Cardiac muscle cell (in vitro differentiated cells and primary cell): ENCODE results near the gene KRTAP9-7. TPM values are rescaled to one million over a fixed set of nuclear protein-coding genes. Genes with fewer than 3 reads are reported as not detected.

Source experiments
- DNase-seq, 2 donors: peaks; one replicate each; pipeline versions ENCODE4 v3.0.0 to v3.0.0-alpha.2; 2010 to 2017; ENCODE audit warnings: low read depth in 1 of 2, low spot score in 1 of 2
- H3K27ac ChIP-seq: fragments of 200-600 bp; sonication (generic); 2 replicates; pipeline ENCODE4 v1.5.1; 2016
- H3K27me3 ChIP-seq: fragments of 200-600 bp; sonication (generic); 2 replicates; pipeline ENCODE4 v1.6.0; 2016; ENCODE audit warnings: control low read depth
- H3K36me3 ChIP-seq: fragments of 200-600 bp; sonication (generic); 2 replicates; pipeline ENCODE4 v1.5.1; 2016; ENCODE audit warnings: control low read depth
- H3K4me1 ChIP-seq: fragments of 200-600 bp; sonication (generic); 2 replicates; pipeline ENCODE4 v1.8.1; 2017; ENCODE audit warnings: low read depth, mild to moderate bottlenecking, mixed run types
- H3K4me3 ChIP-seq: fragments of 200-600 bp; sonication (generic); 2 replicates; pipeline ENCODE4 v1.5.1; 2016; ENCODE audit warnings: mild to moderate bottlenecking
- H3K9me3 ChIP-seq: fragments of 200-600 bp; sonication (generic); 2 replicates; pipeline ENCODE4 v1.5.1; 2017; ENCODE audit warnings: low read depth, mild to moderate bottlenecking, control low read depth
- CTCF ChIP-seq: IDR thresholded peaks from 2 replicates; pipeline ENCODE4 v1.5.1; 2012; ENCODE audit warnings: low read depth, mild to moderate bottlenecking, low read length
- polyA plus RNA-seq: library from polyadenylated mRNA; unstranded; fragments of >200 nt; fragmentation: Nextera tagmentation; extraction: Ambion mirVana; gene quantifications from 2 replicates; pipeline ENCODE4 v1.2.1, GENCODE V29; 2016
- total RNA-seq: library from RNA; depleted of rRNA; stranded (reverse); fragments of >200 nt; gene quantifications from 2 replicates; pipeline ENCODE4 v1.2.3, GENCODE V29; 2016

KRTAP9-7 gene
- total and polyA plus RNA-seq, 2 experiments from 2014 or later, result not detected

- no peaks in the 10 kb centered on the region for H3K27me3 ChIP-seq
- H3K9me3 ChIP-seq, result no peaks in the 10 kb centered on the region
- no peak for DNase-seq
- no peak overlapping the region for H3K4me3 ChIP-seq
- H3K27ac ChIP-seq, result no peak overlapping the region
- no peak for TF ChIP-seq CTCF
- no peaks in the 10 kb centered on the region for H3K36me3 ChIP-seq
- no peaks in the 10 kb centered on the region for H3K4me1 ChIP-seq
These were observed 49.6 kb downstream of the KRTAP9-7 start for GRCh38 chr17:41325126-41325525.

GRCh38 chr17:41325611-41326010, 50.1 kb downstream of the KRTAP9-7 start:
- Histone ChIP-seq H3K27ac (no peak overlapping the region), H3K9me3 (no peaks in the 10 kb centered on the region), H3K4me3 (no peak overlapping the region), H3K36me3 (no peaks in the 10 kb centered on the region), H3K27me3 (no peaks in the 10 kb centered on the region), H3K4me1 (no peaks in the 10 kb centered on the region)
- no peak for DNase-seq
- no peak for TF ChIP-seq CTCF

Other genes starting within 250 kb of the KRTAP9-7 start
Only the 30 nearest of the 41 such genes appear.
- not detected in 2 replicates for gene KRTAP4-7, start 191.5 kb upstream of the KRTAP9-7 start, total RNA-seq
- gene KRTAP4-7, start 191.5 kb upstream of the KRTAP9-7 start, polyA plus RNA-seq, result not detected in 2 replicates
- not detected in 2 replicates for gene KRTAP4-8, start 177.6 kb upstream of the KRTAP9-7 start, total RNA-seq
- gene KRTAP4-8, start 177.6 kb upstream of the KRTAP9-7 start, polyA plus RNA-seq, result not detected in 2 replicates
- gene KRTAP4-16, start 173.5 kb upstream of the KRTAP9-7 start, total RNA-seq, result not detected in 2 replicates
- not detected in 2 replicates for gene KRTAP4-16, start 173.5 kb upstream of the KRTAP9-7 start, polyA plus RNA-seq
- gene KRTAP4-9, start 170.3 kb upstream of the KRTAP9-7 start, total RNA-seq, result not detected in 2 replicates
- not detected in 2 replicates for gene KRTAP4-9, start 170.3 kb upstream of the KRTAP9-7 start, polyA plus RNA-seq
- not detected in 2 replicates for gene KRTAP4-11, start 157.3 kb upstream of the KRTAP9-7 start, total RNA-seq
- gene KRTAP4-11, start 157.3 kb upstream of the KRTAP9-7 start, polyA plus RNA-seq, result not detected in 2 replicates
- gene KRTAP4-12, start 151.5 kb upstream of the KRTAP9-7 start, total RNA-seq, result not detected in 2 replicates
- not detected in 2 replicates for gene KRTAP4-12, start 151.5 kb upstream of the KRTAP9-7 start, polyA plus RNA-seq
- gene KRTAP4-6, start 135.2 kb upstream of the KRTAP9-7 start, total RNA-seq, result not detected in 2 replicates
- gene KRTAP4-6, start 135.2 kb upstream of the KRTAP9-7 start, polyA plus RNA-seq, result not detected in 2 replicates
- not detected in 2 replicates for gene KRTAP4-5, start 125.9 kb upstream of the KRTAP9-7 start, total RNA-seq
- gene KRTAP4-5, start 125.9 kb upstream of the KRTAP9-7 start, polyA plus RNA-seq, result not detected in 2 replicates
- gene KRTAP4-4, start 115.0 kb upstream of the KRTAP9-7 start, total RNA-seq, result not detected in 2 replicates
- not detected in 2 replicates for gene KRTAP4-4, start 115.0 kb upstream of the KRTAP9-7 start, polyA plus RNA-seq
- gene KRTAP4-3, start 107.5 kb upstream of the KRTAP9-7 start, total RNA-seq, result not detected in 2 replicates
- not detected in 2 replicates for gene KRTAP4-3, start 107.5 kb upstream of the KRTAP9-7 start, polyA plus RNA-seq
- gene KRTAP4-2, start 97.5 kb upstream of the KRTAP9-7 start, total RNA-seq, result not detected in 2 replicates
- gene KRTAP4-2, start 97.5 kb upstream of the KRTAP9-7 start, polyA plus RNA-seq, result not detected in 2 replicates
- not detected in 2 replicates for gene KRTAP4-1, start 90.8 kb upstream of the KRTAP9-7 start, total RNA-seq
- gene KRTAP4-1, start 90.8 kb upstream of the KRTAP9-7 start, polyA plus RNA-seq, result not detected in 2 replicates
- not detected in 2 replicates for gene KRTAP9-1, start 85.8 kb upstream of the KRTAP9-7 start, total RNA-seq
- not detected in 2 replicates for gene KRTAP9-1, start 85.8 kb upstream of the KRTAP9-7 start, polyA plus RNA-seq
- gene KRTAP9-2, start 49.0 kb upstream of the KRTAP9-7 start, total RNA-seq, result not detected in 2 replicates
- gene KRTAP9-2, start 49.0 kb upstream of the KRTAP9-7 start, polyA plus RNA-seq, result not detected in 2 replicates
- gene KRTAP9-3, start 43.2 kb upstream of the KRTAP9-7 start, total RNA-seq, result not detected in 2 replicates
- gene KRTAP9-3, start 43.2 kb upstream of the KRTAP9-7 start, polyA plus RNA-seq, result not detected in 2 replicates
- gene KRTAP9-8, start 37.7 kb upstream of the KRTAP9-7 start, total RNA-seq, result not detected in 2 replicates
- not detected in 2 replicates for gene KRTAP9-8, start 37.7 kb upstream of the KRTAP9-7 start, polyA plus RNA-seq
- gene KRTAP9-4, start 26.0 kb upstream of the KRTAP9-7 start, total RNA-seq, result not detected in 2 replicates
- not detected in 2 replicates for gene KRTAP9-4, start 26.0 kb upstream of the KRTAP9-7 start, polyA plus RNA-seq
- gene KRTAP9-9, start 20.3 kb upstream of the KRTAP9-7 start, total RNA-seq, result not detected in 2 replicates
- not detected in 2 replicates for gene KRTAP9-9, start 20.3 kb upstream of the KRTAP9-7 start, polyA plus RNA-seq
- not detected in 2 replicates for gene KRTAP9-6, start 10.3 kb upstream of the KRTAP9-7 start, total RNA-seq
- not detected in 2 replicates for gene KRTAP9-6, start 10.3 kb upstream of the KRTAP9-7 start, polyA plus RNA-seq
- gene KRTAP29-1, start 27.2 kb downstream of the KRTAP9-7 start, total RNA-seq, result not detected in 2 replicates
- gene KRTAP29-1, start 27.2 kb downstream of the KRTAP9-7 start, polyA plus RNA-seq, result not detected in 2 replicates
- gene KRTAP16-1, start 33.6 kb downstream of the KRTAP9-7 start, total RNA-seq, result not detected in 2 replicates
- not detected in 2 replicates for gene KRTAP16-1, start 33.6 kb downstream of the KRTAP9-7 start, polyA plus RNA-seq
- not detected in 2 replicates for gene KRTAP17-1, start 40.0 kb downstream of the KRTAP9-7 start, total RNA-seq
- gene KRTAP17-1, start 40.0 kb downstream of the KRTAP9-7 start, polyA plus RNA-seq, result not detected in 2 replicates
- gene KRT33A, start 75.1 kb downstream of the KRTAP9-7 start, total RNA-seq, result not detected in 2 replicates
- gene KRT33A, start 75.1 kb downstream of the KRTAP9-7 start, polyA plus RNA-seq, result not detected in 2 replicates
- gene KRT33B, start 94.1 kb downstream of the KRTAP9-7 start, total RNA-seq, result not detected in 2 replicates
- gene KRT33B, start 94.1 kb downstream of the KRTAP9-7 start, polyA plus RNA-seq, result not detected in 2 replicates
- gene KRT34, start 106.6 kb downstream of the KRTAP9-7 start, total RNA-seq, result not detected in 2 replicates
- gene KRT34, start 106.6 kb downstream of the KRTAP9-7 start, polyA plus RNA-seq, result not detected in 2 replicates
- not detected in 2 replicates for gene KRT31, start 121.9 kb downstream of the KRTAP9-7 start, total RNA-seq
- not detected in 2 replicates for gene KRT31, start 121.9 kb downstream of the KRTAP9-7 start, polyA plus RNA-seq
- not detected in 2 replicates for gene KRT37, start 148.9 kb downstream of the KRTAP9-7 start, total RNA-seq
- gene KRT37, start 148.9 kb downstream of the KRTAP9-7 start, polyA plus RNA-seq, result not detected in 2 replicates
- not detected in 2 replicates for gene KRT38, start 165.3 kb downstream of the KRTAP9-7 start, total RNA-seq
- gene KRT38, start 165.3 kb downstream of the KRTAP9-7 start, polyA plus RNA-seq, result not detected in 2 replicates
- gene KRT32, start 191.7 kb downstream of the KRTAP9-7 start, total RNA-seq, result not detected in 2 replicates
- gene KRT32, start 191.7 kb downstream of the KRTAP9-7 start, polyA plus RNA-seq, result not detected in 2 replicates
- gene KRT35, start 205.5 kb downstream of the KRTAP9-7 start, total RNA-seq, result not detected in 2 replicates
- gene KRT35, start 205.5 kb downstream of the KRTAP9-7 start, polyA plus RNA-seq, result not detected in 2 replicates